CD14-positive monocyte (primary cell): ENCODE data around the gene PTGES3L. TPM values are rescaled to one million over a fixed set of nuclear protein-coding genes. Genes with fewer than 3 reads are reported as not detected.
"Not testable (repeated sequence)": the region's sequence is repeated elsewhere in the genome, so short reads cannot be mapped to it uniquely, and the experiment has no call there.

ENCODE experiments used
- DNase-seq, 3 donors: peaks; one replicate each; pipeline ENCODE4 v3.0.0-alpha.2; 2011 to 2022
- H2AFZ ChIP-seq: 2 replicates; pipeline ENCODE4 v1.6.0; 2012; ENCODE audit warnings: mild to moderate bottlenecking, low read depth, low read length, inconsistent platforms; ENCODE audit not compliant: insufficient read depth, poor library complexity, severe bottlenecking
- H3K27ac ChIP-seq, 2 donors: 1 replicate in 1 of 2; 2 replicates in 1 of 2; pipeline ENCODE4 v1.5.1; 2012 to 2013; ENCODE audit warnings: low read length in 2 of 2, control low read depth in 1 of 2, inconsistent platforms in 1 of 2, low read depth in 1 of 2, mild to moderate bottlenecking in 1 of 2
- H3K27me3 ChIP-seq, 2 donors: one replicate each; pipeline versions ENCODE4 v1.6.0 to v1.6.1; 2011 to 2013; ENCODE audit warnings: low read length in 2 of 2; ENCODE audit not compliant: control insufficient read depth in 2 of 2, insufficient read depth in 2 of 2
- H3K36me3 ChIP-seq, 2 donors: replicated peaks in 1 of 2; 1 replicate in 1 of 2; 2 replicates in 1 of 2; pipeline versions ENCODE4 v1.5.1 to v1.6.1; 2012 to 2013; ENCODE audit warnings: low read length in 2 of 2, control low read depth in 1 of 2, inconsistent platforms in 1 of 2, mild to moderate bottlenecking in 1 of 2; ENCODE audit not compliant: insufficient read depth in 2 of 2, control insufficient read depth in 1 of 2
- H3K4me1 ChIP-seq, 2 donors: 1 replicate in 1 of 2; 2 replicates in 1 of 2; pipeline versions ENCODE4 v1.5.1 to v1.6.1; 2012 to 2013; ENCODE audit warnings: low read length in 2 of 2, control low read depth in 1 of 2, inconsistent platforms in 1 of 2, mild to moderate bottlenecking in 1 of 2, moderate library complexity in 1 of 2; ENCODE audit not compliant: insufficient read depth in 2 of 2, control insufficient read depth in 1 of 2
- H3K4me2 ChIP-seq: replicated peaks from 2 replicates; pipeline ENCODE3; 2012; ENCODE audit warnings: low read length, moderate library complexity, mild to moderate bottlenecking; ENCODE audit not compliant: poor library complexity, severe bottlenecking; ENCODE audit errors: extremely low read depth
- H3K4me3 ChIP-seq, 3 experiments: fragments of 200-600 bp in 1 of 3; sonication (generic) in 1 of 3; replicated peaks in 1 of 3; 1 replicate in 2 of 3; 2 replicates in 1 of 3; pipeline ENCODE4 v1.5.1; 2011 to 2013; ENCODE audit warnings: low read length in 3 of 3, mild to moderate bottlenecking in 3 of 3, control low read depth in 2 of 3, low read depth in 2 of 3, inconsistent platforms in 1 of 3, moderate library complexity in 1 of 3
- H3K79me2 ChIP-seq: 2 replicates; pipeline ENCODE4 v1.6.0; 2012; ENCODE audit warnings: mild to moderate bottlenecking, control low read depth, inconsistent platforms, low read length, moderate library complexity; ENCODE audit not compliant: insufficient read depth
- H3K9ac ChIP-seq: 2 replicates; pipeline ENCODE4 v1.6.0; 2017; ENCODE audit warnings: low read length, mild to moderate bottlenecking; ENCODE audit not compliant: insufficient read depth, poor library complexity, severe bottlenecking
- H3K9me3 ChIP-seq, 2 donors: replicated peaks in 1 of 2; 1 replicate in 1 of 2; 2 replicates in 1 of 2; pipeline versions ENCODE4 v1.5.1 to v1.6.1; 2012 to 2013; ENCODE audit warnings: low read length in 2 of 2, control low read depth in 1 of 2; ENCODE audit not compliant: control insufficient read depth in 1 of 2, insufficient read depth in 1 of 2
- H4K20me1 ChIP-seq: 2 replicates; pipeline ENCODE4 v1.6.0; 2012; ENCODE audit warnings: mild to moderate bottlenecking, low read length, control low read depth, moderate library complexity; ENCODE audit not compliant: insufficient read depth
- H3K27ac Mint-ChIP-seq, 7 donors: one replicate each; pipeline ENCODE4 v1.8.0; 2020; ENCODE audit warnings: mild to moderate bottlenecking in 7 of 7, mixed read lengths in 7 of 7, moderate library complexity in 6 of 7, inconsistent platforms in 2 of 7
- H3K27me3 Mint-ChIP-seq, 3 donors: one replicate each; pipeline ENCODE4 v1.8.0; 2021 to 2022; ENCODE audit warnings: low read depth in 3 of 3, mild to moderate bottlenecking in 3 of 3, mixed read lengths in 3 of 3, moderate library complexity in 3 of 3, inconsistent platforms in 1 of 3
- H3K36me3 Mint-ChIP-seq, 2 donors: one replicate each; pipeline ENCODE4 v1.8.0; 2020; ENCODE audit warnings: mixed read lengths in 2 of 2, inconsistent platforms in 1 of 2, mild to moderate bottlenecking in 1 of 2
- H3K4me1 Mint-ChIP-seq: one replicate; pipeline ENCODE4 v1.8.0; 2020; ENCODE audit warnings: mild to moderate bottlenecking, mixed read lengths
- H3K4me3 Mint-ChIP-seq, 2 donors: one replicate each; pipeline ENCODE4 v1.8.0; 2020; ENCODE audit warnings: mild to moderate bottlenecking in 2 of 2, mixed read lengths in 2 of 2, moderate library complexity in 1 of 2
- H3K9me3 Mint-ChIP-seq, 7 donors: one replicate each; pipeline ENCODE4 v1.8.0; 2020 to 2022; ENCODE audit warnings: mixed read lengths in 7 of 7, mild to moderate bottlenecking in 6 of 7, moderate library complexity in 6 of 7, inconsistent platforms in 2 of 7
- WGBS: methylation state at CpG from one replicate; pipeline ENCODE4 v1.1.5; 2013; ENCODE audit warnings: missing lambda C conversion rate; ENCODE audit not compliant: insufficient coverage; 5-methylcytosine and 5-hydroxymethylcytosine counted together
- intact Hi-C, 2 donors: fragments of 100-400 bp; cut with micrococcal nuclease; formaldehyde crosslinking; loops; one replicate each; pipeline versions ENCODE4 v1.15.0 to v1.15.1; 2023
- polyA plus RNA-seq, 3 donors: library from polyadenylated mRNA; depleted of rRNA in 1 of 3; unstranded in 2 of 3; stranded (reverse) in 1 of 3; fragments of 300-500 nt in 2 of 3; fragments of >200 nt in 1 of 3; fragmentation: Illumina TruSeq in 2 of 3; gene quantifications; 1 replicate in 2 of 3; 2 replicates in 1 of 3; pipeline ENCODE4 v1.2.3, GENCODE V29; 2012 to 2021
- TF ChIP-seq, protein P1 (sequence below): fragments of 200-600 bp; IDR thresholded peaks from one replicate; pipeline ENCODE4 v1.8.0; 2022; ENCODE audit warnings: antibody characterized with exemption, mild to moderate bottlenecking

PTGES3L gene
- polyA plus RNA-seq, 3 donors = 0.32 TPM; not detected in 2

GRCh38 chr17:42920106-42920900, 59.6 kb downstream of the PTGES3L start:
- Histone ChIP-seq H2AFZ (no peak overlapping the region), H3K27me3 (no peaks in the 10 kb centered on the region), H3K36me3 (no peaks in the 10 kb centered on the region), H3K4me1 (peaks cover 3 to 5% of the 10 kb centered on the region in 2 donors), H3K27ac (no peak overlapping the region), H3K4me3 (no peak overlapping the region), H3K4me2 (no peak overlapping the region), H3K79me2 (no peaks in the 10 kb centered on the region), H3K9ac (no peak overlapping the region), H3K9me3 (no peaks in the 10 kb centered on the region), H4K20me1 (no peaks in the 10 kb centered on the region)
- intact Hi-C loops = no loop called here
- 90% methylated on average over 4 of the region's 10 CpGs for WGBS
- TF ChIP-seq, protein P1, sequence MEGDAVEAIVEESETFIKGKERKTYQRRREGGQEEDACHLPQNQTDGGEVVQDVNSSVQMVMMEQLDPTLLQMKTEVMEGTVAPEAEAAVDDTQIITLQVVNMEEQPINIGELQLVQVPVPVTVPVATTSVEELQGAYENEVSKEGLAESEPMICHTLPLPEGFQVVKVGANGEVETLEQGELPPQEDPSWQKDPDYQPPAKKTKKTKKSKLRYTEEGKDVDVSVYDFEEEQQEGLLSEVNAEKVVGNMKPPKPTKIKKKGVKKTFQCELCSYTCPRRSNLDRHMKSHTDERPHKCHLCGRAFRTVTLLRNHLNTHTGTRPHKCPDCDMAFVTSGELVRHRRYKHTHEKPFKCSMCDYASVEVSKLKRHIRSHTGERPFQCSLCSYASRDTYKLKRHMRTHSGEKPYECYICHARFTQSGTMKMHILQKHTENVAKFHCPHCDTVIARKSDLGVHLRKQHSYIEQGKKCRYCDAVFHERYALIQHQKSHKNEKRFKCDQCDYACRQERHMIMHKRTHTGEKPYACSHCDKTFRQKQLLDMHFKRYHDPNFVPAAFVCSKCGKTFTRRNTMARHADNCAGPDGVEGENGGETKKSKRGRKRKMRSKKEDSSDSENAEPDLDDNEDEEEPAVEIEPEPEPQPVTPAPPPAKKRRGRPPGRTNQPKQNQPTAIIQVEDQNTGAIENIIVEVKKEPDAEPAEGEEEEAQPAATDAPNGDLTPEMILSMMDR = no peak
- Mint-ChIP-seq H3K4me3 (no peak overlapping the region), H3K9me3 (peaks cover 0 to 4% (median 0%) of the 10 kb centered on the region in 7 donors), H3K4me1 (peaks cover 10% of the 10 kb centered on the region), H3K27me3 (no peaks in the 10 kb centered on the region), H3K27ac (no peak overlapping the region), H3K36me3 (no peaks in the 10 kb centered on the region)
- DNase-seq = no peak

GRCh38 chr17:42919522-42920077, 60.3 kb downstream of the PTGES3L start:
- H3K9me3 ChIP-seq, H3K36me3 ChIP-seq, H3K4me1 ChIP-seq, H3K27ac ChIP-seq, H3K9me3 Mint-ChIP-seq, H3K27me3 Mint-ChIP-seq, H3K4me3 ChIP-seq, H3K27me3 ChIP-seq, H4K20me1 ChIP-seq, H3K9ac ChIP-seq, H2AFZ ChIP-seq, H3K36me3 Mint-ChIP-seq, H3K4me3 Mint-ChIP-seq, intact Hi-C loops, H3K4me1 Mint-ChIP-seq, H3K79me2 ChIP-seq, H3K27ac Mint-ChIP-seq, DNase-seq, H3K4me2 ChIP-seq: not testable (repeated sequence)
- 100% methylated on average over 3 of the region's 10 CpGs for WGBS
